ENCODE results near the gene CARD16.
"Not testable (repeated sequence)": the region's sequence is repeated elsewhere in the genome, so short reads cannot be mapped to it uniquely, and the experiment has no call there.

CARD16 gene

DNA sequence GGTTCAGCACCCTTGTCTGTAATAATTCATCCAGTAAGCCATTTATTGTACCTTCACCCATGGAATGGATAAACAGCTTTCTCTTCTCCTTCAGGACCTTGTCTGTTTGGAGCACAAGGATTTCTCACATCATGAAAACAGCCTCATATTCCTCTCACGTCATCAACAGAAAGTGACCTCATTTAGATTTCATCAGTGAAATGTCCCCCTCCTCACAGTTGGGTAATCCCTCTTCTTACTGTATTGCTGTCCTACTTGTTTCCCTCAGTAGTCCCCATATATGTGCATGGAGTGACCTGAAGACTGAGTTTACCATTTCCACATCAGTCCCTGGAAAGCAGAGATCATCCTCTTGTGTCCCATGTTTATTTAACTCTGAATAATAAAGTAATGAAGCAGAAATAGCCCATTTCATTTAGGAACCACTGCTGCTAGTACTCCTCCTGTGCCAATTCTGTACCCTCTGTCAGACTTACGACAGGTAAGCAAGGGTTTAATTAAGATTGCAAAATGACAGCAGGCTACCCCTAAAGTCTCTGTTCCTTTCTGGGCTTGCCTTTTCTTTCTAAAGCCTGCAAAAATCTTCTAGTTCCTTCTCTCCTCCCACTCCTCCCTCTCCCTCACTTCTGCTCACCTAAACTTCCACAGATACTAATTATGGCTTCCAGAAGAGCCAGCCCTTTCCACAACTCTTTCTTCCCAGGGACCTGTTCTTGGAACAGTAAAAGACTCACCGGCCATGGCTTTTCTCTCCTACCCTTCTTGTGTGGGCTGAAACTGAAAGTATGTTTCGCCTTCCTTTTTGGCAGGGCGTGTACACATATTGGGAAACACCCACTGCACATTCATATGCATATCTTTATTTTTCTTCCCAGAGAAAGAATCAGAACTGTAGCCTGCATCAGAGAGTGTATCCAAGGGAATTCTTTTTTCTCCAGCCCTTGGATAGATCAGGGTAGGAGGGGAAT is at the start of gene CARD16:
CARD16 (minus strand) TSS at position 779 of the 968 bp plus-strand sequence; CDS start at position 741, 38 bp downstream.
- DNase-seq = not testable (repeated sequence)

DNA sequence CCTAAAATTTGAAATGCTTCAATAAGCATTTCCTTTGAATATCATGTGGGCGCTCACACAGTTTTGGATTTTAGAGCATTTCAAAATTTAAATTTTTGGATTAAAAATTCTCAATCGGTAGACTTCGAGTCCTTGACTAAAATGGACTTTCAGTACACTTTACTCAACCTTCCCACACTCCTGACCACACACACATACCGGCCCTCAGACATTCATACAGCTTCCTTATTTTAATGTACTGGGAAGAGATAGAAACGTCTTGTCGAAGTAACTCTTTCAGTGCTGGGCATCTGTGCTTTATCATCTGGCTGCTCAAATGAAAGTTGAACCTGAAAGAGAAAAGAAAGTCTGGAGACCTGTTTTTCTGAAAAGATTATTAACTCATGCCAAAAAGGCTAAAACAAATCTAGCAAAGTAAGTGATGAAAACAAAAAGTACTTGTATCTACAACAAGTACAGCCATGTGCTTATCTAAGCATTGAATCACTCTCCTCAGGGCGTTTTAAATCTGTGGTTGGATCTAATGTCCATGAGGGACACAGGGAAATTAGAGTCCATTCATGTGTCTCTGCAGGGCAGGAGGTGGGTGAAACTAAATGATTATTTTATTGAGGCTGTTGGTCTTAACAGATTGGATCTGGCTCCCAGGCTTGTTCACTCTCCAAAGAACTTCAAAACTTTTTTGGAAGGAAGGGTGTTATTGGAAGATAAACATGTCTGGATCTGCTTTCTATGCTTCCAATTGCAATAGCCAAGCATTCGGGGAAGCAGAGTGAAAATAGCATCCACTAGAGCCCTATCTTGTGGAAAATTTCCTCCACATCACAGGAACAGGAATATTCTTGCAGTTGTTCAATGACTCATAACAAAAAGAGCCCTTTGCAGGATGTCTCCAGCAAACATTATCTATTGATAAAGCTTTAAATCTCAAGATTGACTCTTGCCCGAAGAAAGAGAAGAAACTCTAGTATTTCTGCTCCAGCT is 47.4 kb upstream of the CARD16 start:
- DNase-seq = no peak

DNA sequence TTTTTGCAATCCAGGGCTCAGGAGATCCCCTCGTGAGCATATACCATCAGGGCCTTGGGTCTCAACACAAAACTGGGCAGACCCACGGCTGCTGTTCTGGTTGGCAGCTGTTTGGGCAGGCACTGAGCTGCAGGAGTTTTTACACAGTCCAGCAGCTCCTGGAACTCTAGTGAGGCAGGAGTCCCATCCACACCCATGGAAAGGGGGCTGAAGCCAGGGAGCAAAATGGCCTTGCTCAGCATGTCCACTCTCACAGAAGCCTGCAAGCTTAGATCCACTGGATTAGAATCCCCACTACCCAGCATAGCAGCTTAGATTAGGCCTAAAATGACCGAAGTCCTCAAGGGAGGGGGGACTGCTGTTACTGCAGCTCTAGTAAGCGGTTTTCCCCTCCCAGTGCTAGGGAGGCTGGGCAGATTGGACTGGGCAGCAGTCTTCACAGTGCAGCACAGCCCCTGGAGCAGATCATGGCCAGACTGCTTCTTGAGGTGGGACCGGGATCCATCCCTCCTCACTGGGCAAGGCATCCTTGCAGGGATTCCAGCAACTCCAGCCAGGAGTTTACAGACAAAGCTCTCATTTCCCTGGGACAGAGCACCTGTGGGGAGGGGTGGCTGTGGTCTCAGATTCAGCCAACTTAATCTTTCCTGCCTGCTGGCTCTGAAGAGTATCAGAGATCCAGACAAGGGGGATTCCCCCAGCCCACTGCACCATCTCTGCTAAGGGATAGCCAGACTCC is 36.4 kb upstream of the CARD16 start:
- no peak for DNase-seq

DNA sequence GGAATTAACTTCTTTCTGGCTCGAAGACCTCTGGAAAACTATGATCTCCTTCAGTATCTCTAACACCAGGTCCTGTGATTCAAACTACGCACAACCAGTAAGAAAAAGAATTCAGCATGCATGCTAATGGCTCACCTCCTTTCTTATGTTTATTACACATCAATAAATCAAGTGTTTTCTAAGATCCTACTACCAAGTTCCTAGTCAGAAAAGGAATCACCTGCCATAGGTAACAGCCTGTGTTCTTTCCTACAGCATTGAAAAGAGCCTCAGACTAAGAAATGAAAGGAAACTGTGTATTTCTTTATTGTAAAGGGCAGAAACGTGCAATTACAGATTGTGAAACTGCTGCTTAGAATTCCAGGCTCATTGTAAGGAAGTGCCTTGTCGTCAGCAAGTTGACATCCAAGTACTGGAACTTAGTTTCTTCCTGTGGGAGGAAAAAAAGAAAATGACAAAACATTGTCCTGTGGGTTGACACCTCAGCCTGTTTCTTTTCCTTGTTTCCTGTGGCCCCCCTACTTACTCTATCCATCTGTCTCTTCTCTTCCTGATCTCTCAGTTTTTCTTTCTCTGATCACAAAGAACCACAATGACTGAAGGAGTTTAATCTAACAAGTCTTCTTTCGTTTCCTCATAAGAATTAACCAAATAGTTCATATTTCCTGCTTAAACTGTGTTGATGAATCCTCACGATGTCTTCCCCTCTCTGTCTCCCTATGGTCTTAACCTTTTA is 35.2 kb upstream of the CARD16 start:
- DNase-seq = not testable (repeated sequence)

DNA sequence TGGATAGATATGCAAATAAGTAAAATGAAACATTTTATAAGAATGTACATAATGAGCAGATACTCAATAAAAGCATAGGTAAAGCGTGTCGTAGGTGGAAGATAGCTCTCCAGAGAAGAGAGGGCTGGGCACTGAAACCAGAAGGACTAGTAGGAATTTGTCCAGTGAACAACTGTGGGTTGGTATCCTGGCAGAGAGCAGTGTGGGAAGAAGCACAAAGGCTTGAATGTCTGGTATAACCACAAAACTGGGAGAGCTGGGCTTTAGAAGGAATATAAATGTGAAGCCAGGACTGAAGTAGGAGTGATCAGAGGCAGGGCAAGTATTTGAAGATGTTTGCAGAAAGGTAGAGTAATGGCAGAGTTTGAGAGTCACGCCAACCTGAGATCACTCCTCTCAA is 33.1 kb upstream of the CARD16 start:
- DNase-seq = no peak

DNA sequence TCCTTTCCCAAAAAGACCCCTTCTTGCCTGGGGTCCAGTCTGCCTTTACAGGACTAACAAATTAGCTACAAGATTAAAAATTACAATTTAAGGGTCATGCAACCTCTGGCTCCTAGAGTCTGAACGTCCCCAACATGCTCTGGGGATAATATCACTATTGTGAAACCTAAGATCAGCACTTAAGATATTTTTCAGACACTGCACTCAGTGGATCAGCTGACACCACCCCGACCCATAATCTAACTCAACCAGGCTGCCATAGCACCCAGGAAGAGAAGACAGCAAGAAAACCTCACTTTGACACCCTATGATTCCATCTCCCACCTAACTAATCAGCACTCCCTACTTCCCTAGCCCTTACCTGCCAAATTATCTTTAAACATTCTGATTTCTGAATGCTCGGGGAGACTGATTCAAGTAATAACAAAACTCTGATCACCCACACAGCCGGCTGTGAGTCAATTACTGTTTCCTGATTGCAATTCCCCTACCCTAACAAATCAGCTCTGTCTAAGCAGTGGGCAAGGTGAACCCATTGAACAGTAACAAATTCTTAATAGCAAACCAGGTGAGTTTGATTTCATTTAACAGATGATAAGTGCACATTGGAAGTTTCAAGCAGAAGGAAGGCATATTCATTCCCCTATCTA is 32.1 kb upstream of the CARD16 start:
- DNase-seq = not testable (repeated sequence)

DNA sequence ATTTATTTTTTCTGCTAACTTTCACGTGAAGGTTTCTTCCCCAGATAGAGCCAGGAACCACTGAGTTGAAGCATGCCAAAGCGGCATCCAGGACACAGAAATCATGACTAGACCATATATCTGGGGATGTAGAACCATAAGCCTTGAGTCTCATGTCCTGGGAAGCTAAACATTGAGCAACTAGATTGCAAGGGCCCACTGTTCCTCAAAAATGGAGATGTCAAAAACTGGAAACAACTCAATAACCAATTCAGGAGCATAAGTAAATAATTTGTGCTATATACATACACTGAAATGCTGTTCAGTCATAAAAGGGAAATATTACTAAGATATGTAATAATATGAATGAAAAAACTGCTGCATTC is 29.0 kb upstream of the CARD16 start:
- no peak for DNase-seq

DNA sequence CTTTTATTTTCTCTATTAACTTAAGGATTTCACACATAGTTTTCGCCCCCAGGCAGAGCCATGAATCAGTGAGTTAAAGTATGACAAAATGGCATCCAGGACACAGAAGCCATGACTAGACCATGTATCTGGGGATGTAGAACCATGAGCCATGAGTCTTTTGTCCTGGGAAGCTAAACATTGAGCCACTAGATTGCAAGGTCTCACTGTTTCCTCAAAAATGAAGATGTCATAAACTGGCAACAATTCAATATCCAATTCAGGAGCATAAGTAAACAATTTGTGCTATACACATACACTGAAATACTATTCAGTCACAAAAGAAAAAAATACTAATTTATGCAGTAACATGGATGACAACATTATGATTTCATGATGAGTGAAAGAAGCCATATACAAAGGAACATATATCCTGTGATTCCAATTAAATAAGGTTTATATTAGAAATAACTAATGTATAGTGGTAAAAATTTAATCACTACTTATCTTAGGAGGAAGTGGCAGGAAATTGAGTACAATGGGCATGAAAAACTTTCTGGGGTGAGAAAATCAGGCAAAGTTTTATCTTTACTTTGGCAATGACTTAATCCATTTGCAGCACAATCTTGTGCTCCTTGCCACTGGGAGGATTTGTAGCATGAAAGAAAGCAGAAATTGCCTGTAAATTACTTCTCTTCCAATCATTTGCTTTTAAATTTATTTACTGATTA is 28.5 kb upstream of the CARD16 start:
- no peak for DNase-seq

DNA sequence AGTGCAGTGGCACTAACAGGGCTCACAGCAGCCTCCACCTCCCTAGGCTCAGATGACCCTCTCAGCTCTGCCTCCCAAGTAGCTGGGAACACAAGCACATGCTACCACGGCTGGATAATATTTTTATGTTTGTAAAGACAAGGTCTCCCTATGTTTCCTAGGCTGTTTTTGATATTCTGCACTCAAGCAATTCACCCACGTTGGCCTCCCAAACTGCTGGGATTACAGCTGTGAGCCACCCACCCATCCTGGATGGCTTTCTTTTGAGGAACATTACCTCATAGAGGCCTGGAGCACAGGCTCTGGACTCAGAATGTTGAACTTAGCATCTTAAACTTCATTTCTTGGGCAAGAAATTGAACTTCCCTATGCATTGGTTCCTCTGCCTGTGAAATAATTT is 26.9 kb upstream of the CARD16 start:
- not testable (repeated sequence) for DNase-seq

DNA sequence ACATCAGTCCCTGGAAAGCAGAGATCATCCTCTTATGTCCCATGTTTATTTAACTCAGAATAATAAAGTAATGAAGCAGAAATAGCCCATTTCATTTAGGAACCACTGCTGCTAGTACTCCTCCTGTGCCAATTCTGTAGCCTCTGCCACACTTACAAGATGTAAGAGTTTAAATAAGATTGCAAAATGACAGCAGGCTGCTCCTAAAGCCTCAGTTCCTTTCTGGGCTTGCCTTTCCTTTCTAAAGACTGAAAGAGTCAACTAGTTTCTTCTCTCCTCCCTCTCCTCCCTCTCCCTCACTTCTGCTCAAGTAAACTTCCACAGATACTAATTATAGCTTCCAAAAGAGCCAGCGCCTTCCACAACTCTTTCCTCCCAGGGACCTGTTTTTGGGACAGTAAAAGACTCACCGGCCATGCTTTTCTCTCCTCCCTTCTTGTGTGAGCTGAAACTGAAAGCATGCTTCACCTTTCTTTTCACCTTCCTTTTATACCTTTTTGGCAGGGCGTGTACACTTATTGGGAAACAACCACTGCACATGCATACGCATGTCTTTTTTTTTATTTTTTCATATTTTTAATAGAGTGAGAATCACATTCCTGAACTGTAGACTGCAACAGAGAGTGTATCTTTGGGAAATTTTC is 26.1 kb upstream of the CARD16 start:
- no peak for DNase-seq

DNA sequence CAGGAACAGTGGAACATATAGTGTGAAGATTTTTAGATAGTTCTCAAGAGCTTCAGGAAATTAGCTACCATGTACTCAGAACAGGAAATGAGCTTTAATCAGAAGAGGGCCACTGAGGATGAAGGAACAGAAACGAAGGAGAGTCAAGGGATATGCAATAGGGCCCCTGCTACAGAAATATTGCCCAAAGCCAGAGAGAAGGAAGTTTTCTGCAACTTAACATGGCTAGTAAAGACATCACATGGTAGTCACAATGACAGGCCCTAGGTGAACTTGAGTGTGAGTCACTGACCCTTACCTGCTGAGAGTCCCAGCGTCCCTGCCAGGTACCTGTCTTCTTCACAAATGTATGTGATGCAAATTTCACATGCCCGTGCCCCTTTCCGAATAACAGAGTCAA is 25.2 kb upstream of the CARD16 start:
- no peak for DNase-seq

DNA sequence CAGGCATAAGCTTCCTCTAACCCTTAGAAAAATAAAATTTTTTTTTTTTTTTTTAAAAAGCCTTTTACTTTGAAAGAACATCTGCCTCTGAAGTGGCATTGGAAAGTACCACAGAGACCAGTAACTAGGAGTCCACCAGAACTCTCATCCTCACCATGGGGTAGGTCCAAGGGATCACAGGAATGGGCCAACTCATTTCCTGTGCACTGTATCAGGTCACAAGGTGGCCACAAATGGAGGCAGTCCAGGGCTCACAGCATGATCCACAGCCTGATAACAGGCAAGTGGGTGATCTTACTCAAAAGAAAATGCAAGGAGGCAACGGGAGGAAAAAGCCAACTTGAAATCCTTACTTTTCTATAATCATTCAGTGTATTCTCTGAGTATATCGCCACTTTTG is 24.6 kb upstream of the CARD16 start:
- not testable (repeated sequence) for DNase-seq

DNA sequence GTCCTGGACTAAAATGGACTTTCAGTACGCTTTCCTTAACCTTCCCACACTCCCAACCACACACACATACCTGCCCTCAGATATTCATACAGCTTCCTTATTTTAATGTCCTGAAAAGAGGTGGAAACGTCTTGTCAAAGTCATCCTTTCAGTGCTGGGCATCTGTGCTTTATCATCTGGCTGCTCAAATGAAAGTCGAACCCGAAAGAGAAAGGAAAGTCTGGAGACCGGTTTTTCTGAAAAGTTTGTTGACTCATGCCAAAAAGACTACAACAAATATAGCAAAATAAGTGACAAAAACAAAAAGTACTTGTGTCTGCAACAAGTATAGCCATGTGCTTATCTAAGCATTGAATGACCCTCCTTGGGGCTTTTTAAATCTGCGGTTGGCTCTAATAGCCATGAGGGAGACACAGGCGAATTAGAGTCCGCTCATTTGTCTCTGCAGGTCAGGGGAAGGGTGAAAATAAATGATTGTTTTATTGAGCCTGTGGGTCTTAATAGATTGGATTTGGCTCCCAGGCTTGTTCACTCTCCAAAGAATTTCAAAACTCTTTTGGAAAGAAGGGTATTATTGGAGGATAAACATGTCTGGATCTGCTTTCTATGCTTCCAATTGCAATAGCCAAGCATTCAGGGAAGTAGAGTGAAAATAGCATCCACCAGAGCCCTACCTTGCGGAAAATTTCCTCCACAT is 18.3 kb upstream of the CARD16 start:
- not testable (repeated sequence) for DNase-seq

DNA sequence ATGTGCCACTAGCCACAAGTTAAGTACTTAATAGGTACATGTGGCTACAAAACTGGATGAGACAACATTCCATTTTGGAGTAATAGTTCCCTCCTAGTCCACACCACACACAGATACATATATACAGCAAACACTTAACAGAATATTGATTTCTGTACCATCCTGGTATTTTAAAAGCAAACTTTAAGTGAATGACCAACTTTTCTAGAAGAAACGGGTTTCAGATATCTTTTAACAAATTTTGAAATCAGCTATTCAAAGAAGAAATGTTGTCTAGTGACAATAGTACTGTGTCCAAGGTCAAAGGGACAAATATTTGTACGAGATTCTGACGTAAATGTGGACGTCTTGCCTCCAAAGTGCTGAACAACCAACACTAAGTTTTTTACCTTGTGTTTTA is 12.3 kb upstream of the CARD16 start:
- DNase-seq = no peak

DNA sequence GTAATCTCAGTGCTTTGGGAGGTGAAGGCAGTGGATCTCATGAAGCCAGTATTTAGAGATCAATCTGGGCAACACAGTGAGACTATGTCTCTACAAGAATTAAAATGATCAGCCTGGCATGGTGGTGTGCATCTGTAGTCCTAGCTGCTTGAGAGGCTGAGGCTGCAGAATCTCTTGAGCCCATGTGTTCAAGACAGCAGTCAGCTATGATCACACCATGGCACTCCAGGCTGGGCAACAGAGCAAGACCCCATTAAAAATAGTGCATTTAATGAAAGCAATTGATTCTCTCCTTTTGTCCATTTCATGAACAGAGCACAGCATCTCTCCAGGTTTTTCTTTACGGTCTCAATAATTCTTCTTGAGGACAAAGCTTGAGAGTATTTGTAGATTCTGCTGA is 11.3 kb upstream of the CARD16 start:
- no peak for DNase-seq

DNA sequence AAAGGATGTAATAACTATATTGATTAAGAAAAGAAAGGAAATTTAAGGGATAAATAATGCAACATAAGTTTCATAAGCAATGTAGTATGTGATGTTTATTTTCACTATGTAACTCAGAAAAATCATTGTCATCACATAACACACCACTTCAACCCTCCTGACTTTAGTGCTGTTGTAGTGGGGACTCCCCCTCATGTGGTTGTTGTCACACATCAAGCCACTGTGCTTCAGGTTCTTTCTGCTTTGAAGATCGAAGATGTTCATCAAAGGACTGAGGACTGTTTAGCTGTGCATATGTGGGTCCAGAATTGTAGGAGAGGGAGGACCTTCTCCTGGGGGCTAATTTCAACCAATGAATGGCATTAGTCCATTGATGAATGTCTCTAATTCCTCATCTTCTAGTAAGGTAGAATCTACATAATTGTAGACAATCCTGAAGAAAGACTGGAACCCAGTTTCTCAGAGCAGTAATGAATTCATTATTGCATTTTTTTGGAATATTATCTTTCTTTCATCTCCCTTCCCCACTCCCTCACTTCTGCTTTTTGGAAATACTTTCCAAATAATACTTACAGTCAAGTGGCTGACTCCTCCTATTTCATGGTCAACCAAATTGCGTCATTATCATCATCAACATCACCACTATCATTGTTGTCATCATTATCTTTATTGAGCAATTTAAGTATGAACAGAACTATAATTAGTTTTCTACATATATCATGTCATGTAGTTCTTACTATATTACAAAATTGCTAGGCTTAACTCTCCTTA is 9.8 kb upstream of the CARD16 start:
- DNase-seq = no peak

DNA sequence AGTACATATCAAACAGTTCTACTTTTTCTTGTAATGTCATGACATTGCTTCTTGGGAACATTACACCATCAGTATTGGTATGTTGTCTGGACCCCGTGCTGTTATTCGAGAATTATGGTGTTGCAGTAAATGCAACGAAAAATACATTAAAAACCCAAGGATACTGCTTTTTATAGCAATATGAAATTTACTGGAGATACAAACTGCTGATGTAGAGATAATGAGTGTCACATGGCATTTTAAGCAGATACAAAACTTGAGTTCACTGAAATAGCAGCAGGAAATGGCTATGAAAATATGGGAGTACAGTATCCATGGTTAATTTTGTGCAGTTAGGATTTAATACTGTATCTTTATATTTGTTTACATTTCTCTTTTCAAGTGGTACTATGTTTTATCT is 7.4 kb upstream of the CARD16 start:
- DNase-seq = no peak

DNA sequence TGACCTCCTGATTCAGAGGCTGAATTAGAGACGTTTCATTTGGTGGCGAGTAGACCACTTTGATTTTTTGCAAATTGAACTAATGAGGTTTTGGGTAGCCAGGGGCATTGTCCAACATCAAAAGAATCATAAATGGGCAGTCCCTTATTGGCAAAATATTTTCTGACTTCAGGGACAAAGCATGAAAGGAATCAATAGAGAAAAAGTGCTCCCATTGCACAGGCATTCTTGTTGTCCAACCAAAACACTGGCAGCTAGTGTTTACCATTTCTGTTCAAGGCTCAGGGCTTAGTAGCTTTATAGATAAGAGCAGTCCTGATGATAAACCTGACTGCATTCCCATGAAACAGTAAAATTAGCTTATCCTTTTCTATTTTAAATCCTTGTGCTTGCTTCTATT is 6.4 kb upstream of the CARD16 start:
- no peak for DNase-seq

DNA sequence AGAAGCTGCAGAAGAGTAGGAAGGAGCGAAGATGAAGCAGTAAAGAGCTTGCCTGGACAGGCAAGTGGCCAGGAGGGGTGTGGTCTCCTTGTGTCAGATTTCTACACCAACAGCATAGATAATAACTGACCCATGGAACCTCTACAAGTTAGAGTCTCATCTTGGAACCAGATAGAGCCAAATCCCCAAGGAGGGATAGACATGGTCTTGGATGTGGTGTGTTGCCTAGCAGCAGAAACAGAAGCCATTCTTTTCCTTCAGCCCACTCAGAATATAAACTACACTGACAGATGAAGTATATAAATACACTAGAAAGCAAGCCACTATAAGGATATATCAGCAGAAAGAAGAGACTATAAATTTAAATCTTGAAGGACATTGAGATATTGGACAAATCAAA is 4.3 kb upstream of the CARD16 start:
- no peak for DNase-seq
